IPS-15b (cell line): ENCODE results near the gene AUTS2.

Experiments used
- H3K27me3 ChIP-seq: one replicate; pipeline ENCODE4 v1.6.1; 2013; ENCODE audit warnings: low read length; ENCODE audit not compliant: control insufficient read depth, insufficient read depth
- H3K36me3 ChIP-seq: one replicate; pipeline ENCODE4 v1.6.1; 2013; ENCODE audit warnings: low read length; ENCODE audit not compliant: control insufficient read depth, insufficient read depth
- H3K4me1 ChIP-seq: one replicate; pipeline ENCODE4 v1.6.1; 2013; ENCODE audit warnings: mild to moderate bottlenecking, low read length; ENCODE audit not compliant: control insufficient read depth, insufficient read depth
- H3K4me3 ChIP-seq: one replicate; pipeline ENCODE4 v1.5.1; 2013; ENCODE audit warnings: low read depth, low read length
- H3K9ac ChIP-seq: one replicate; pipeline ENCODE4 v1.6.1; 2013; ENCODE audit warnings: low read depth, mild to moderate bottlenecking, low read length
- H3K9me3 ChIP-seq: one replicate; pipeline ENCODE4 v1.6.1; 2013; ENCODE audit warnings: mild to moderate bottlenecking, low read length; ENCODE audit not compliant: control insufficient read depth, insufficient read depth

The AUTS2 gene

GRCh38 chr7:70071766-70072165 is 473.5 kb downstream of the AUTS2 start:
- Histone ChIP-seq H3K9me3 (no peaks in the 10 kb centered on the region), H3K36me3 (no peaks in the 10 kb centered on the region), H3K4me1 (no peaks in the 10 kb centered on the region), H3K27me3 (no peaks in the 10 kb centered on the region), H3K9ac (no peak overlapping the region), H3K4me3 (no peak overlapping the region)

- Histone ChIP-seq H3K36me3 (no peaks in the 10 kb centered on the region), H3K4me3 (no peak overlapping the region), H3K4me1 (no peaks in the 10 kb centered on the region), H3K27me3 (no peaks in the 10 kb centered on the region), H3K9me3 (no peaks in the 10 kb centered on the region), H3K9ac (no peak overlapping the region)
These were observed 473.9 kb downstream of the AUTS2 start for GRCh38 chr7:70072220-70072619.

GRCh38 chr7:70076325-70076724 is 478.1 kb downstream of the AUTS2 start:
- Histone ChIP-seq H3K4me3 (no peak overlapping the region), H3K9me3 (no peaks in the 10 kb centered on the region), H3K27me3 (no peaks in the 10 kb centered on the region), H3K9ac (no peak overlapping the region), H3K36me3 (no peaks in the 10 kb centered on the region), H3K4me1 (no peaks in the 10 kb centered on the region)

- Histone ChIP-seq H3K4me3 (no peak overlapping the region), H3K4me1 (no peaks in the 10 kb centered on the region), H3K9ac (no peak overlapping the region), H3K9me3 (no peaks in the 10 kb centered on the region), H3K27me3 (no peaks in the 10 kb centered on the region), H3K36me3 (no peaks in the 10 kb centered on the region)
These were observed 483.9 kb downstream of the AUTS2 start for GRCh38 chr7:70082099-70082611.

- no peak overlapping the region for H3K9ac ChIP-seq
- H3K27me3 ChIP-seq: no peaks in the 10 kb centered on the region
- no peak overlapping the region for H3K4me3 ChIP-seq
- H3K9me3 ChIP-seq: no peaks in the 10 kb centered on the region
- peaks cover 16% of the 10 kb centered on the region for H3K4me1 ChIP-seq
- H3K36me3 ChIP-seq: no peaks in the 10 kb centered on the region
These were observed 493.1 kb downstream of the AUTS2 start for GRCh38 chr7:70091362-70091761.

GRCh38 chr7:70092314-70093204 is 494.3 kb downstream of the AUTS2 start:
- Histone ChIP-seq H3K4me3 (no peak overlapping the region), H3K9me3 (no peaks in the 10 kb centered on the region), H3K36me3 (no peaks in the 10 kb centered on the region), H3K27me3 (no peaks in the 10 kb centered on the region), H3K9ac (no peak overlapping the region), H3K4me1 (peaks cover 16% of the 10 kb centered on the region)

- Histone ChIP-seq H3K9me3 (no peaks in the 10 kb centered on the region), H3K4me1 (peaks cover 16% of the 10 kb centered on the region), H3K27me3 (no peaks in the 10 kb centered on the region)
These were observed 495.1 kb downstream of the AUTS2 start for GRCh38 chr7:70093205-70093904.

GRCh38 chr7:70094831-70095230 is 496.6 kb downstream of the AUTS2 start:
- Histone ChIP-seq H3K9ac (no peak overlapping the region), H3K36me3 (no peaks in the 10 kb centered on the region), H3K9me3 (no peaks in the 10 kb centered on the region), H3K4me3 (no peak overlapping the region), H3K4me1 (peaks cover 16% of the 10 kb centered on the region), H3K27me3 (no peaks in the 10 kb centered on the region)

More at GRCh38 chr7:70093205-70093904, 495.1 kb downstream of the AUTS2 start:
- no peak overlapping the region for H3K9ac ChIP-seq
- no peak overlapping the region for H3K4me3 ChIP-seq
- H3K36me3 ChIP-seq: no peaks in the 10 kb centered on the region

- Histone ChIP-seq H3K4me3 (no peak overlapping the region), H3K27me3 (no peaks in the 10 kb centered on the region), H3K9me3 (no peaks in the 10 kb centered on the region), H3K9ac (no peak overlapping the region), H3K36me3 (no peaks in the 10 kb centered on the region), H3K4me1 (peaks cover 16% of the 10 kb centered on the region)
These were observed 499.4 kb downstream of the AUTS2 start for GRCh38 chr7:70097645-70098044.

DNA sequence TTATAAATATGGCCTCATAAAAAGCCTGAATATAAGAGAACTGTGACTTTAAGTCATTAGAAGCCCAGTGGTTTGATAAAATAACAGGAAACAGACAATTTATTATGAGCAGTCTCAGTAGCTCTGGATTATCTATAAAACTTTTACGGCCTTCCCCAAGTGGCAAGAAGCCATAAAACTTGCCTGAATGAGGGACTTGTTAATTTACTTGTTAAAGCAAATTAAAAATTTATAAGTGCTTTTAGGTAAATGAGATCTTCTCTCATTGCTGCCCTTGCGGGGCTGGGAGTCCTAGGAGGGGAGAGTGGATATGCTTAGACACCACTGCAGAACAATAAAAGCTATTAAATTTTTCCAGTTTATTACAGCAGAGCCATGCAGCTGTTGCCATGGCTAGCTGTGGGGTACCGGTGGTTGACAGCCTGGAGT is 499.9 kb downstream of the AUTS2 start:
- Histone ChIP-seq H3K9me3 (no peaks in the 10 kb centered on the region), H3K36me3 (no peaks in the 10 kb centered on the region), H3K4me3 (no peak overlapping the region), H3K9ac (no peak overlapping the region), H3K4me1 (peaks cover 13% of the 10 kb centered on the region), H3K27me3 (no peaks in the 10 kb centered on the region)

GRCh38 chr7:70098905-70099672 is 500.8 kb downstream of the AUTS2 start:
- Histone ChIP-seq H3K36me3 (no peaks in the 10 kb centered on the region), H3K27me3 (no peaks in the 10 kb centered on the region), H3K4me3 (no peak overlapping the region), H3K9me3 (no peaks in the 10 kb centered on the region), H3K4me1 (peaks cover 12% of the 10 kb centered on the region), H3K9ac (no peak overlapping the region)
